GM18505 (cell line): Measurements from ENCODE around the gene DNA2.
A peak's percentile ranks its signal among the peaks of the same experiment; 100 is the strongest.

Experiments used
- ATAC-seq: cut with Tn5 transposase; IDR thresholded peaks from one replicate; pipeline ENCODE4 v1.9.1; 2021; ENCODE audit not compliant: unreplicated experiment
- POLR2A ChIP-seq: IDR thresholded peaks from 4 replicates; pipeline ENCODE4 v1.6.1; 2011; ENCODE audit warnings: borderline replicate concordance; ENCODE audit not compliant: insufficient read depth, insufficient read length; ENCODE audit errors: extremely low read depth

DNA2 gene

GRCh38 chr10:68408898-68409518 lies 62.8 kb downstream of the DNA2 start:
- ATAC-seq = no peak
- TF ChIP-seq POLR2A = no peak

- peak; percentile 98 for ATAC-seq
- TF ChIP-seq POLR2A = peak; percentile 64
These were observed 64.8 kb downstream of the DNA2 start, which contains the start of gene RUFY2 for GRCh38 chr10:68406815-68407548. TSS of gene RUFY2 (minus strand) at chr10:68407277. CDS start at chr10:68407189, 88 bp downstream.

DNA sequence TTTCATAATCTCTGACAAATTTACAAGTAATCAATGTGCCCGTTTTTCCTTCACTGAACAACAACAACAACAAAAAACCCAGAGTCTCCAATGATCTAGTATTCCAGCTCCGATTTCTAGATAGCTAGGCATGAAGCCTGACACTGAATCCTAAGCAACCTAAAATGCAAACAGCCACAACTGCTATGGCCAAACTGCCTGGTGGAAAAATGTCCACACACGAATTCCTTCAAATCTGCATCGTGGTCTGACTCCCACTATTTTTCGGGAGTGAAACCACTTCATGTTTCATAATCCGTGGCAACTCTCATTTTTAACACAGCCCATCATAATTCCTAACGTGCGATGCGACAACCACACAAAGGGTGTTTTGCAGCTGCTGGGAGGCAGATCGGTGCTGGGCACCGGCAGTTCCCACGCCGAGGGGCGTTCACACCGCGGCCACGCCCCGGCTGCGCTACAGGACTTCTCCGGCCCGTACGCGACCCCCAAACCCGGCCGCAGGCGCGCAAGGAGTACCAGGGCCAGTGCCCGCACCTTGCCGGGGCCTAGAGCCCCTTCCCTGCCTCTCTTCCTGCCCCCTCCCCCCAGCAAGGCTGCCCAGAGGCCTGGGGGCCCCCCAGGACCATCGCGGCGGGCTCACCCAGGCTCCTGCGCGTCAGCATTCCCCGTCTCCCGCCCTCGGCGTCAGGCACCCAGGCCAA lies 65.5 kb downstream of the DNA2 start:
- ATAC-seq = peak; percentile 32
- TF ChIP-seq POLR2A = no peak

DNA sequence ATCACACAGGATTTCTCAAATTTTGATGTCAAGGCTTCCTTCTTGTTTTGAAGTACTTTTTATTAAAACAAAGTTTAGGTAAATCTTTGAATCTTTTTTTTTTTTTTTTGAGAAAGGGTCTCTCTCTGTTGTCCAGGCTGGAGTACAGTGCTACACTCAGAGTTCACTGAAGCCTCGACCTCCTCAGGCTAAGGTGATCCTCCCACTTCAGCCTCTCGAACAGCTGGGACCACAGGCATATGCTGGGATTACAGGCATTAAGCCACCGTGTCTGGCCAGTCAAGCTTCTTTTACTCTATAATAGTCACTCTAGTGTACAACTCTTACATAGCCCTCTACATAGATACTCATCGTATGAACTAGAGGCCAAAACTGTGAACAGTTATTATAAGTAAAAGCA lies 68.1 kb downstream of the DNA2 start:
- ATAC-seq = no peak
- no peak for TF ChIP-seq POLR2A

GRCh38 chr10:68402276-68402675 lies 69.5 kb downstream of the DNA2 start:
- TF ChIP-seq POLR2A = no peak
- no peak for ATAC-seq

GRCh38 chr10:68397005-68397404 lies 74.8 kb downstream of the DNA2 start:
- no peak for TF ChIP-seq POLR2A
- no peak for ATAC-seq

- TF ChIP-seq POLR2A = no peak
- no peak for ATAC-seq
These were observed 86.0 kb downstream of the DNA2 start for GRCh38 chr10:68385740-68386139.

- no peak for TF ChIP-seq POLR2A
- ATAC-seq = no peak
These were observed 100.2 kb downstream of the DNA2 start for GRCh38 chr10:68371604-68372003.

DNA sequence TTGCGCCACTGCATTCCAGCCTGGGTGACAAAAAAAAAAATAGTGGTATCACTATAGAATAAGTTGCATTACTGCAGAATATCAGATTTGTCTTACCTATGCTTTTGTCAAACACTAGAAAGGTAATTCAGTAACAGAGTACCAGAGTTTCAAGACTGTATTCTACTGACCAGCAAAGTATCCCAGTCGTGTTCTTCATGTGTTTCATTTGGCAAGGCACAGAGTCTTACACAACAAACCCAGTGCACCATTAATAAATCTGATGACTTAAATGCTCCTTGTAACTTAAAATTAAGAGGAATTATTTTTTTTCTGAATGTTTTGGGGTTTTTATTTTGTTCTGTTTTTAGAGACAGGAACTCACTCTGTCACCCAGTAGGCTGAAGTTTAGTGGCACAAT lies 104.7 kb downstream of the DNA2 start:
- TF ChIP-seq POLR2A = no peak
- no peak for ATAC-seq

DNA sequence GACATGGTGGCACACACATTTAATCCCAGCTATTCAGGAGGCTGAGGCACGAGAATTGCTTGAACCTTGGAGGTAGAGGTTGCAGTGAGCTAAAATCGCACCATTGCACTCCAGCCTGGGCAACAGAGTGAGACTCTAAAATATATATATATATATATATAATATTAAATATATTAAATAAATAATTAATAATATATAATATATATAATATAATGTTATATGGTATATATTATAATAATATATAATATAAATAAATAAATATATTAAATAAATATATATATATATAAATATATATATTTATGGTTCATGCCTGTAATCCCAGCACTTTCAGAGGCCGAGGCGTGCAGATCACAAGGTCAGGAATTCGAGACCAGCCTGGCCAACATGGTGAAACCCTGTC lies 105.2 kb downstream of the DNA2 start:
- ATAC-seq = no peak
- no peak for TF ChIP-seq POLR2A

DNA sequence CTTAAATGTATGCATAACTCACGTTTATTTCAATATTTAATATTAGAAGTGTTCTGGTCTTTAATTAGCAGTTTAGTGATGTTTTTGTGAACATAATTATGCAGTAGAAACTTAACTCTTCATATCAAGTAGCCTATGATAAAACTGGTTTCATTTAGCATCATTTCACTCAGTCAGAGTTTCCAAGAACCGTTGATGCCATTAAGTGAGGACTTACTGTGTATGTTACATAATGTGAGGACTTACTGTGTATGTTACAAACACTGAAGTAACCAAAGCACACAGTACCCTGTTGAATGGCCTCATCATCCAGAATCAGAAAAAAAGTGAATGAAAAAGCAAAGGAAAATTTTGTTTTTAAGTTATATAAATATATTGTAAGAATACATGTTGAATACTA lies 106.2 kb downstream of the DNA2 start:
- no peak for TF ChIP-seq POLR2A
- no peak for ATAC-seq

DNA sequence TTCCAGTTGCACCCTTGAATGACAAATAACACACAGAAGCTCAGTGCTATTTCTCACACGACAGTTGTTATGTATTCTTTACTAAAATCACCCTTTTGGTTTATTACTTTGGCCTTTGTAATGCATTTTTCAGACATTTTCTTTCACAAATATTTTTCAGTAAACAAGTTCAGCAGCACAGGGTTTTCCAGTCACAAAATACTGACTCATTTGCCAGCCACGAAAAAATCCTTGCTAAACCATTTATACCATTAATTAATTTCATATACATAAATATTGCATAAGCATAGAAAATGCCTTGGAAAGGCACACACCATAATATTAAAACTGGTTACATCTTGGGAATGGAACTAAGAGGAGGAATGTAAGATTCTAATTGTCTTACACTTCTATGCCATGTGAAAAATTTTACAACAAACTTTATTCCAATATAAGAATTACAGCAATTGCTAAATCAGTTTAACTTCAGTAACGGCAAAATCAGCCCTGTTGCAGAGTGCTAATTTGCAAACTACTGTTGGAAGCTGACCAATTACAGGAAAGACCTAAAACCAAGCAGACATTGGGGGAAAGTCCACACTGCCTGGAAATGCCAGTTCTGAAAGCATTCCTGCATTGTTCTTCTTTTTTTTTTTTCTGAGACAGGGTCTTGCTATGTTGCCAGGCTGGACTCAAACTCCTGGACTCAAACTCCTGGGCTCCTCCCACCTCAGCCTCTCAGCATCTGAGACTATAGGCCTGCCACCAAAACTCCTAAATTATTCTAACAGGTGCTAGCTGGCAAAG lies 107.5 kb downstream of the DNA2 start:
- no peak for TF ChIP-seq POLR2A
- no peak for ATAC-seq
